ENCODE data around the gene XPO5. TPM values are rescaled to one million over a fixed set of nuclear protein-coding genes. Genes with fewer than 3 reads are reported as not detected.

XPO5 gene
- total RNA-seq, 2 donors from 2014 or later = 70.8 to 74.3 TPM

GRCh38 chr6:43608807-43609206 is 33.0 kb upstream of the XPO5 start:
- no peaks in the 10 kb centered on the region for H3K9me3 ChIP-seq (ENCODE audit: control insufficient read depth, low read length)
- H3K27ac Mint-ChIP-seq = no peak overlapping the region
- peaks cover 18% of the 10 kb centered on the region for H3K36me3 Mint-ChIP-seq (ENCODE audit: low read depth)
- H3K27ac ChIP-seq (ENCODE audit: low read depth, low read length) = no peak overlapping the region
- no peak overlapping the region for H3K9ac ChIP-seq (ENCODE audit: extremely low read depth, low read length, poor library complexity, severe bottlenecking)
- H3K9me3 Mint-ChIP-seq = no peaks in the 10 kb centered on the region
- H3K27me3 ChIP-seq (ENCODE audit: control insufficient read depth, insufficient read depth, low read length, poor library complexity, severe bottlenecking) = no peaks in the 10 kb centered on the region
- TF ChIP-seq CTCF (conservative IDR thresholded peaks at IDR 0.05) = no peak
- WGBS, 2 experiments (ENCODE audit: insufficient coverage in 1 of 2, insufficient read length in 1 of 2) = 95 to 100% methylated on average over 1 of the region's 1 CpG
- DNase-seq = no peak
- peaks cover 3% of the 10 kb centered on the region for H3K4me1 Mint-ChIP-seq
- no peak overlapping the region for H3K4me3 Mint-ChIP-seq
- H3K27me3 Mint-ChIP-seq (ENCODE audit: insufficient read depth) = no peaks in the 10 kb centered on the region
- no peaks in the 10 kb centered on the region for H3K4me1 ChIP-seq (ENCODE audit: control insufficient read depth, insufficient read depth, low read length)
- H3K36me3 ChIP-seq (ENCODE audit: control insufficient read depth, insufficient read depth, low read length) = peaks cover 67% of the 10 kb centered on the region
- H3K4me3 ChIP-seq (ENCODE audit: low read length) = no peak overlapping the region

GRCh38 chr6:43608310-43608763 is 32.5 kb upstream of the XPO5 start:
- Mint-ChIP-seq H3K27me3 (ENCODE audit: insufficient read depth) (no peaks in the 10 kb centered on the region), H3K9me3 (no peaks in the 10 kb centered on the region), H3K27ac (no peak overlapping the region), H3K4me1 (peaks cover 3% of the 10 kb centered on the region), H3K36me3 (ENCODE audit: low read depth) (peaks cover 17% of the 10 kb centered on the region), H3K4me3 (no peak overlapping the region)
- H3K9ac ChIP-seq (ENCODE audit: extremely low read depth, low read length, poor library complexity, severe bottlenecking) = no peak overlapping the region
- no peak overlapping the region for H3K27ac ChIP-seq (ENCODE audit: low read depth, low read length)
- WGBS, 2 experiments (ENCODE audit: insufficient coverage in 1 of 2, insufficient read length in 1 of 2) = 0 to 7% methylated on average over 5 of the region's 5 CpGs
- no peak overlapping the region for H3K4me3 ChIP-seq (ENCODE audit: low read length)
- peaks cover 66% of the 10 kb centered on the region for H3K36me3 ChIP-seq (ENCODE audit: control insufficient read depth, insufficient read depth, low read length)
- no peaks in the 10 kb centered on the region for H3K27me3 ChIP-seq (ENCODE audit: control insufficient read depth, insufficient read depth, low read length, poor library complexity, severe bottlenecking)
- no peaks in the 10 kb centered on the region for H3K9me3 ChIP-seq (ENCODE audit: control insufficient read depth, low read length)
- DNase-seq = peak; percentile 88
- TF ChIP-seq CTCF (conservative IDR thresholded peaks at IDR 0.05) = peak; percentile 92
- no peaks in the 10 kb centered on the region for H3K4me1 ChIP-seq (ENCODE audit: control insufficient read depth, insufficient read depth, low read length)

- no peak for TF ChIP-seq CTCF (conservative IDR thresholded peaks at IDR 0.05)
- WGBS, 2 experiments (ENCODE audit: insufficient coverage in 1 of 2, insufficient read length in 1 of 2) = 95 to 100% methylated on average over 1 of the region's 2 CpGs
- no peak overlapping the region for H3K27ac Mint-ChIP-seq
These were observed 30.2 kb upstream of the XPO5 start for GRCh38 chr6:43606019-43606418.

More at GRCh38 chr6:43606019-43606418, 30.2 kb upstream of the XPO5 start:
- H3K4me3 ChIP-seq (ENCODE audit: low read length) = no peak overlapping the region
- no peak for DNase-seq
- peaks cover 56% of the 10 kb centered on the region for H3K36me3 ChIP-seq (ENCODE audit: control insufficient read depth, insufficient read depth, low read length)
- H3K27me3 ChIP-seq (ENCODE audit: control insufficient read depth, insufficient read depth, low read length, poor library complexity, severe bottlenecking) = no peaks in the 10 kb centered on the region
- Mint-ChIP-seq H3K4me1 (peaks cover 3% of the 10 kb centered on the region), H3K36me3 (ENCODE audit: low read depth) (peaks cover 24% of the 10 kb centered on the region), H3K9me3 (no peaks in the 10 kb centered on the region), H3K4me3 (no peak overlapping the region), H3K27me3 (ENCODE audit: insufficient read depth) (no peaks in the 10 kb centered on the region)
- H3K9me3 ChIP-seq (ENCODE audit: control insufficient read depth, low read length) = no peaks in the 10 kb centered on the region
- no peaks in the 10 kb centered on the region for H3K4me1 ChIP-seq (ENCODE audit: control insufficient read depth, insufficient read depth, low read length)
- no peak overlapping the region for H3K9ac ChIP-seq (ENCODE audit: extremely low read depth, low read length, poor library complexity, severe bottlenecking)
- no peak overlapping the region for H3K27ac ChIP-seq (ENCODE audit: low read depth, low read length)
